ENCODE data around the gene FGD2.

FGD2 gene

GRCh38 chr6:37014667-37015066 is 9.2 kb downstream of the FGD2 start:
- TF ChIP-seq CTCF (IDR thresholded peaks at IDR 0.05; ENCODE audit: low read length), result no peak
- TF ChIP-seq EZH2 (IDR thresholded peaks at IDR 0.05; ENCODE audit: borderline replicate concordance, low read length), result no peak
- H3K9me2 ChIP-seq (ENCODE audit: low read depth, low read length), result no peaks in the 10 kb centered on the region

GRCh38 chr6:37015532-37015931 is 10.1 kb downstream of the FGD2 start:
- no peaks in the 10 kb centered on the region for H4K20me1 ChIP-seq (ENCODE audit: insufficient read depth, low read length)
- H3K9ac ChIP-seq (ENCODE audit: low read length), result no peak overlapping the region
- no peak overlapping the region for H2AFZ ChIP-seq (ENCODE audit: low read length)
- no peaks in the 10 kb centered on the region for H3K79me2 ChIP-seq (ENCODE audit: insufficient read depth, low read length)
- H3K27me3 ChIP-seq (ENCODE audit: insufficient read depth, low read length), result no peaks in the 10 kb centered on the region
- H3K4me1 ChIP-seq (ENCODE audit: insufficient read depth, low read length, severe bottlenecking), result peaks cover 8% of the 10 kb centered on the region
- H3F3A ChIP-seq (ENCODE audit: insufficient read depth, low read length), result no peaks in the 10 kb centered on the region
- H3K9me2 ChIP-seq (ENCODE audit: low read depth, low read length), result no peaks in the 10 kb centered on the region
- H3K36me3 ChIP-seq (ENCODE audit: insufficient read depth, low read length), result no peaks in the 10 kb centered on the region
- H3K27ac ChIP-seq (ENCODE audit: low read depth, low read length, poor library complexity, severe bottlenecking), result no peak overlapping the region
- no peaks in the 10 kb centered on the region for H3K9me3 ChIP-seq (ENCODE audit: low read length)
- H3K4me3 ChIP-seq (ENCODE audit: low read depth, low read length, poor library complexity, severe bottlenecking), result no peak overlapping the region
- no peak for TF ChIP-seq CTCF (IDR thresholded peaks at IDR 0.05; ENCODE audit: low read length)
- TF ChIP-seq EZH2 (IDR thresholded peaks at IDR 0.05; ENCODE audit: borderline replicate concordance, low read length), result no peak
- H3K4me2 ChIP-seq (ENCODE audit: low read length), result no peak overlapping the region

More at GRCh38 chr6:37014667-37015066, 9.2 kb downstream of the FGD2 start:
- H3K9ac ChIP-seq (ENCODE audit: low read length), result no peak overlapping the region
- no peaks in the 10 kb centered on the region for H3K9me3 ChIP-seq (ENCODE audit: low read length)
- no peaks in the 10 kb centered on the region for H3K79me2 ChIP-seq (ENCODE audit: insufficient read depth, low read length)
- peaks cover 8% of the 10 kb centered on the region for H3K4me1 ChIP-seq (ENCODE audit: insufficient read depth, low read length, severe bottlenecking)
- no peaks in the 10 kb centered on the region for H4K20me1 ChIP-seq (ENCODE audit: insufficient read depth, low read length)
- H3F3A ChIP-seq (ENCODE audit: insufficient read depth, low read length), result no peaks in the 10 kb centered on the region
- no peak overlapping the region for H3K27ac ChIP-seq (ENCODE audit: low read depth, low read length, poor library complexity, severe bottlenecking)
- no peaks in the 10 kb centered on the region for H3K27me3 ChIP-seq (ENCODE audit: insufficient read depth, low read length)
- no peak overlapping the region for H3K4me2 ChIP-seq (ENCODE audit: low read length)
- H3K36me3 ChIP-seq (ENCODE audit: insufficient read depth, low read length), result no peaks in the 10 kb centered on the region
- H3K4me3 ChIP-seq (ENCODE audit: low read depth, low read length, poor library complexity, severe bottlenecking), result no peak overlapping the region
- H2AFZ ChIP-seq (ENCODE audit: low read length), result no peak overlapping the region

- Histone ChIP-seq H3K4me1 (ENCODE audit: insufficient read depth, low read length, severe bottlenecking) (peaks cover 11% of the 10 kb centered on the region), H3K9me2 (ENCODE audit: low read depth, low read length) (no peaks in the 10 kb centered on the region), H2AFZ (ENCODE audit: low read length) (no peak overlapping the region), H3F3A (ENCODE audit: insufficient read depth, low read length) (no peaks in the 10 kb centered on the region), H3K4me3 (ENCODE audit: low read depth, low read length, poor library complexity, severe bottlenecking) (no peak overlapping the region), H3K36me3 (ENCODE audit: insufficient read depth, low read length) (no peaks in the 10 kb centered on the region), H3K9me3 (ENCODE audit: low read length) (no peaks in the 10 kb centered on the region), H3K27ac (ENCODE audit: low read depth, low read length, poor library complexity, severe bottlenecking) (no peak overlapping the region), H3K4me2 (ENCODE audit: low read length) (no peak overlapping the region), H4K20me1 (ENCODE audit: insufficient read depth, low read length) (no peaks in the 10 kb centered on the region), H3K27me3 (ENCODE audit: insufficient read depth, low read length) (no peaks in the 10 kb centered on the region), H3K9ac (ENCODE audit: low read length) (no peak overlapping the region), H3K79me2 (ENCODE audit: insufficient read depth, low read length) (no peaks in the 10 kb centered on the region)
- TF ChIP-seq CTCF (IDR thresholded peaks at IDR 0.05; ENCODE audit: low read length) (no peak), EZH2 (IDR thresholded peaks at IDR 0.05; ENCODE audit: borderline replicate concordance, low read length) (no peak)
These were observed 11.5 kb downstream of the FGD2 start for GRCh38 chr6:37016995-37017394.

Data from OCI-LY1 (cell line).